Kasumi-1 (cell line): ENCODE data around the gene TULP4.

ENCODE experiments used
- DNase-seq, 2 experiments: peaks; one replicate each; lab custom pipeline; 2025; lab: John Stamatoyannopoulos, UW

The TULP4 gene

DNA sequence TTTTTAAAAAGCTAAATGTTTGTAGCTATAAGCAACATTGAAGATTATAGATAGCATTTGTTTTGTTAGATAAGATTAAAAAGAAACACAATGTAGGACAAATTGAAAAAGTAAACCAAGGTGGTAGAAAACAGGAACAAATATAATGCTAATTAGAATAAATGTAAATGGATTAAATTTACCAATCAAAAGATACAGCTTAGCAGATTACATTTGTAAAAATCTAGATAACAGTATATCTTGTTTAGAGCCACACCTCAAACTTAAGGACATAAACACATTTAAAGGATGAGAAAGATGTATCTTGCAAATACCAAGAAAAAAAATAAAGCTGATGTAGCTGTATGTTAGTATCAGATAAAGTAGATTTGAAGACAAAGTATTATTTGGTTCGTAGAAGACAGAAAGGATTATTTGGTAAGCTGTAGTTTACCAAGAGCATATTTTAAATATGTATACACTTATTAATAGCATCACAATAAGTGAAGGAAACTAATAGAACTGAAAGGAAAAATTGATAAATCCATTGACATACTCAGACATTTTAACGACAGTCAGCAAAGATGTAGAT, 107.2 kb downstream of the TULP4 start:
- DNase-seq = no peak

DNA sequence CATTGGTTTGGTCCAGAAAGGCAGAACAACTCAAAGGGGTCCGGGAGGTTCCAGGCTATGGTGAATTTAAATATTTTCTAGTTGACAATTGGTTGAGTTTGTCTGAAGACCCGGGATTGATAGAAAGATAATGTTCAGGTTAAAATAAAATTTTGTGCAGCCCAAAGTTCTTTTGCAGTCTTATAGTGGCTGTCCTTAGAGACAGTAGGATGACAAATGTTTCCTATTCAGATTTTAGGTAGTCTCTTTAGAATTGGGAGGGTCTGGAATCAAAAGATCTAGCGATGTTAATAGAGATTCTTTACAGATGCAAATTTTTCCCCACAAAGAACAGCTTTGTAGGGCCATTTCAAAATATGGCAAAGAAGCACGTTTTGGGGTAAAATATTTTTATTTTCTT, 109.1 kb downstream of the TULP4 start:
- DNase-seq = no peak

DNA sequence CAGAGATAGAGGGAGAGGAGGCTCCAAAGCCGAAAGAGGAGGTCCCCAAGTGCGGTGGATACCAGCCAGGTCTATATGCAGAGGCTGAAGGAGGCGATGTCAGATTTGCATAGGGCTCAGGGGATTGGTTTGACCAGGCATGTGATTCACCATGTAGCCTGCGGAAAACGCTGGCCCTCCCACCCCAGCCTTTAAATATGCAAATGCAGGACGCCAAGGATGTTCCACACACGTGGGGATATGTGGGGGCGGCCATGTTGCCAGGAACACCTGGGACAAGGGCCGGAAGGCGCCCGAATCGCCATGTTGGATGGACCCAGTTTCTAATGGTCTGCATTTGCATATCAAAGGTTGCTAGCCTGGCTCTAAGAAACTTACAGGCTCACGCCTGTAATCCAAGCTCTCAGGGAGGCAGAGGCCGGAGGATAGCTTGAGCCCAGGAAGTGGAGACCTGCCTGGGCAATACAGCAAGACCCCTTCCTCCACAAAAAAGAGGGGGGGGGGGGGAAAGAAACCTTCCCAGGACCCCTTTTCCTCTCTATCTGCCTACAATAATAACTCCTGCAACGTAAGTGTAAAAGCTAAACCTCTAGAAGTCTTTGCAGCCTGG, 110.5 kb downstream of the TULP4 start:
- no peak for DNase-seq

DNA sequence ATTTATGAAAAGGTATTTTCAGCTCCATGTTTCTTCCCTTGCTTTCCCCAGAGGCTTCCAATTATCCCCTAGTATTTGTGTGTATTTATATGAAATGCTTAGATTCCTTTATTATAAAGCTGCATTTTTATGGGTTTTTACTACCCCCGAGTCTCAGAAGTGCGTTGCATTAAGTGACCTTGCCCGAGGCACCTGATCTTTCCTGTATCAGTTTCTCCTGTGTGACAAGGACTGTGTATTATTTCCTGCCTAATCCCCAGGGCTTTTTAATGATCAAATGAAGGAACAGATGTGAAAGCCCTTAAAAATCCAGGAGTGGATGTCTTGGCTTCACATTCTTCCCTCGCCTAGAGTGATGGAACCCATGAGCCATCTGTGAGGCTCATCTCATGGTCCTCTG, 118.8 kb downstream of the TULP4 start:
- no peak for DNase-seq

DNA sequence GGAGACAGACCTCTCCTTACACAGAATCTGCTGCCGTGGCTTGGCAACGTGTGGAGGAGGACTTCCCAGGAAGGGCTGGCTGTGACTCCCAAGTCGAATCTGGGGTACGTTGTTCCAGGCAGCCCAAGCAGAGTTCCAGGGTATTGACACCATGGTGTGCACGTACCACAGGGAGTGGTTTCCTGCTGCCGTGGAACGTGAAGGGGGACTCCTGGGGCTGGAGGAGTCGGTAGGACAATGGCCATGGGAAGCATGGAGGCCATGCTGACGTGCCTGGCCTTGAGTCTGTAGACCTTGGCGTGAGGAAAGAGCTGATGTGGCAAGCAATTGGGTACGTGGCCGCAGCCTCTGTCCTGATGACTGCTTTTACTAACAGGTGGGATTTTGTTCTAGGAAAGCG, 119.3 kb downstream of the TULP4 start:
- DNase-seq = no peak

DNA sequence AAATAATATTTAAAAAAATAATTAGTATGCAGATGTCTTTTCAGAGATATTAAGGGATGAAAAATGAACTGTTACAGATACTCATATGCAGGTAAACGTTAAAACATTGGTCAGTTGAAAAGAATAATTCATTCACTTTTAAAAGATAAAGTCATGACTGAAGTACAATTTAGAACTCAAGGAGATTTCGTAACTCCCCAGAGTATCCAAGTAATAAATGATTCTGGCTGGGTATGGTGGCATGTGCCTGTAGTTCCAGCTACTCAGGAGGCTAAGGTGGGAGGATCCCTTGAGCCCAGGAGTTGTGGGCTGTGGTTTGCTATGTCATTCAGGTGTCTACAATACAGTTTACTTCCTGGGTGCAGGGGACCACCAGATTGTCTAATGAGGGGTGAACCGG, 125.3 kb downstream of the TULP4 start:
- DNase-seq = no peak

DNA sequence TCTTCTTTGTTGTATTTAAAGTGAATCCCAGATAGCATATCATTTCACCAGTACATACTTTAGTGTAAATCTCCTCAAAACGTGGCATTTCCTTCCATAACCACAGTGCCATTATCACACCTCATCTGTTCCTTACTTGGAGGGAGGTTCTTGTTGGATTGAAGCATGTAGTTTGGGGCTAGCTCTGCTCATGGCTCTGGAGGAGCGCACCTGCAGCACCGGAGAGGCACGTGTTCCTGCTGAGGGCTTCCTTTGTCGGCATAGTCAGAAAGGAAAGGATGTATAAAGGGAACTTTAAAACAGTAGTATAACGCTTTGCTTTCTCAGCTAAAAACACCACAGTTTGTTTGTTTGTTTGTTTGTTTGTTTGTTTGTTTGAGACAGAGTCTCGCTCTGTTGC, 126.0 kb downstream of the TULP4 start:
- no peak for DNase-seq

DNA sequence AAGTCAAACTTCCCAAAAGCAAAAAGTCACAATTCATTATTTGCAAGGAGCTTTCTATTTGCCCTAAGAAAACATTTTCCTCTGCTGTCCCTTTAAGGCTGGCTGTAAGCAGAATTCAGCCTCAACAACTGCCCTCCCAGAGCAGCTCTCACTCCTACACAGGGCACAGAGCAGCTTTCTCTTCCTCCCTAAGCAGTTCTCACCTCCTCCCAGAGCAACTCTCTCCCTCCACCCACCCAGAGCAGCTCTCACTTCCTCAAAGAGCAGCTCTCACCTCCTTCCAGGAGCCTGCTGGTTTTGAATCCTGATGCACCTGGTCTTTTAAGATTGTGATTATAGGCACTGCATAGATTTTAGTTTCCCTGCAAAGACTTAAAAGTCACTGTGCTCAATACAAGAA, 127.0 kb downstream of the TULP4 start:
- DNase-seq = peak; percentile 71 to 72

DNA sequence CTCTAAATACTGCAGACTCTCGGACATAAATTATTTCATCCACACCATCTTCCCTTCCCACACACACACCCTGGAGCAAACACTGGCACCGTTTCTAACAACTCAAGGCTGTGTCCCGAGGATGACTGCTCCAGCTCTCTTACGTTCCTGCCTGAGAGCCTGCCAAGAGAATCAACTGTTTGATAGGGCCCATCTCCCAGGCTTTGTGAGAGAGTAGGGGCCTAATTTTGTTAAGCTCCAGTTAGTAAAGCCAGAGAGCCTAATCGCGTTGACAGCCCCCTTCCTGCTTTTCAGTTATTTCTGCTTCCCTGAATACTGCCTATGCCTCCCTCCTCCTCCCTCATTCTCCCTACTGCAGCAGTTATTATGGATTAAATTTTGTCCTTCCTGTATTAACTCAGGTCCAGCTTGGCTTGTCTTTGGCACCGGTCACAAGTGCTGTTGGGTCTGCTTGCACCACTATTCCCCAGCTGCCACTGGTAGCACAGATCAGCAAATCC, 129.5 kb downstream of the TULP4 start:
- DNase-seq = no peak

DNA sequence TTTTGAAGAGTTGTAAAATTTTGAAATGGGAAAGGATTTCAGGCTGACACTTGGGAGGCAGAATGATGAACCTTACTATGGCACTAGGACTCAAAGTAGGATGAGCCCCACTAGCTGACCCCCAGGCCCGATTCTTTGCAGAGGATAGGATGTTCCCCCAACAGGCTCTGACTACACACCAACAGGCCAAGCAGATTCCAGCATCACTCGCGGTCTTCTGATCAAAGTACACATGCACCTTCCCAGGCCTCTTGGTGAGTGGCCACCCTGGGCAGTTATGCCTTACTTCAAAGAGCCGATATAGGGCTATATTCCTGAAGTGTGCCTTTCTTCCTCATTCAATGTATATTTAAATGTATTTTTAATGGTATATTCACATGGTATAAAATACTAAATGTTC, 130.0 kb downstream of the TULP4 start:
- DNase-seq = no peak

DNA sequence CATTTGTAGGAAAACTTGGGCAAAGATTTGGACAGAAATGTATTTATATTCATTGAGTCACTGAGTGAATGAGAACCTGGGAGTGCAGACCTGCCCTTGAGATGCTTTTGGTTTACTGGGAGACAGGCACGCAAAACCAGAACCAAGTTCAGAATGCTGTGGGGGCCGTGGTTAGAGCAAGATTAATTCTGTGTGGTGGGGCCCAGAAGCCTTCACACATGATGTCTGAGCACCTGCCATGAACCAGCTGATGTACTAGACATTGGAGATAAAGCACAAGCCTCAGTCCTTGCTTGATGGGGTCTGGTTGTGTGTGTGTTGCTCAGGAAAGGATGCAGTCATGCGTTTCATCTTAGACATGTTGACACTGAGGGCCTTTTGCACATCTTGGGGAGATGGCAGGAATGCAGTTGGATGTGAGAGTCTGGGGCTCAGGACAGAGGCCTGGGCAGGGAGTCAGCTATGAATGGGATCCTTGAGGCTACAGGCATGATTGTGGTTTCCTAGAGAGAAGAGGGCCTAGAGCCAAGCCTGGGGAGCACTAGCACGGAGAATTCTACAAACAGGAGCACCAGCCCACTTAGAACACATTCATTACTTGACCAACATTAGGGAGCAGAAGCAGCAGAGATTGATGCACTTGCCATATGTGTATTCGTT, 133.3 kb downstream of the TULP4 start:
- DNase-seq = no peak

DNA sequence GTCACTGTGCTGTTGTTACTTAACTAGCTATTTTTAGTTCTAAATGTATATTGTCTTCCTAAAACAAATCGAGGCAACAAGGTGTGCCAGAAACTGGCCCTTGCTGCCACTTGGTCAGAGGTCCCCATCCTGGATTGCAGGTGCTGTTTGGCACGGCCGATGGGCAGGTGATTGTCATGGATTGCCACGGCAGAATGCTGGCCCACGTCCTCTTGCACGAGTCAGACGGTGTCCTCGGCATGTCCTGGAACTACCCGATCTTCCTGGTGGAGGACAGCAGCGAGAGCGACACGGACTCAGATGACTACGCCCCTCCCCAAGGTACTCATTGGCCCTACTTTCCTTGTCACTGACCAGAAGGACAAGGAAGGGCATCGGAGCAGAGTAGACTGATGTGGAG, 136.6 kb downstream of the TULP4 start:
- DNase-seq = no peak

DNA sequence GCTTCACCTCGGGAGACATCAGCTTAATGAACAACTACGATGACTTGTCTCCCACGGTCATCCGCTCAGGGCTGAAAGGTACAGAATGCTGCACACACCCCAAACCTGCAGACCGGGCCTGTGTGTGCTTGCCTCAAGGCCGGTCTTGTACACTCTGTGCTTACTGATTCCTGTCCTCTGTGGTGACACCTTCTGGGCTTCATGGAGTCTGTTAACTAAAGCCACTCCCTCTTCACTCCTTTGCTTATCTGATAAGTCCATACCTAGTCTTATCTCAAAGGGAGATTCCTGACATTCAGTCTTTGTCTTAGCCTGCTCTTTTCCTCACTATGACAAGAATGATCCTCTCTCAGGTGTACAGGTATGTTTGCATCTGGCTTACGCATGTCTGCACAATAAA, 139.9 kb downstream of the TULP4 start:
- no peak for DNase-seq

DNA sequence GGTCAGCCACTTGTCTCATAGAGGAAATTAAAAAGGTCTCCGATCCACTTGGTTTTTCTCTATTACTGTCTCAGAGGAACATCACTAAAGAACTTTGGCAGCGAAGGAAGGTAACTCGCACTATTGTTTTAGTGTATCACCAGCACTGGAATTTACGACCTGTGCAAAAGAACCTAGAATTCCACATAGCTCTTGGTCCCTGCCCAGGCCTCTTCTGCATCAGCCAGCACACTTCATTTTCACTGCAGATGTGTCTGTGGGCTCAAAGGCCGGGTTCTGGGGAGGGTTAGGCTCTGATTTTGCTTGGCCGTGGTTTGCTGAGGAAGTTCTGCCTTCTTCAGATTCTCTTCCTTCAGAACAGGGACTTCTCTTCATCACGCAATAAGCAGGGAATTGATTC, 144.9 kb downstream of the TULP4 start:
- DNase-seq = no peak

DNA sequence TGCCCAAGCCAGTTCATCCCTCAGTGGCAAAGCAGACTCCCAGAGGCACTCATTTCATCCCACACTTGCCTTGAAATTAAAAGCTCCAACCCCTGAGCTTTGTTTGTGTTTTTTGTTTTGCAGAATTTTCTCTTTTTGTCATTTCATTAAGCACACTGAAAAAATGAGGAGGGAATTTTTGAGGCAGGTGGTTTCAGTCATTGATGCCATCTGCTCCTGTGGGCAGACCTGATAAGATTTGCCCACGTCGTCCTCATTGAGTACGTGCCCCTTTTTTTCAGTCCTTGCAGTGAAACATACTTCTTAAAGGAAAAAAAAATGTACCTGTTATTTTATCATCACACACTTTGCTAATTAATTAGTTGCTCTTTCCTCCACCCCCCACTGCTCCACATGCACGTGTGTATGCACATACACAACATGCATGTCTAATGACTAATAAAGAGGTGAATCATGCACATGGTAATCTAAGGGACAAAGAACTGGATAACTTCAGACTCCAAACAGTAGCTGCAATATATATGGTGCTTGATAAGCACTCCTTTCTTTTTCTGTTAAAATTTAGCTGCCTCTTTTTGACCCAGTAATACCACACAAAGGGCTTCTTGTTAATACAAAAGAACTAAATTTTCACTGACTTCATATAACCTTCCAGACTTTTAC, 145.5 kb downstream of the TULP4 start:
- no peak for DNase-seq

DNA sequence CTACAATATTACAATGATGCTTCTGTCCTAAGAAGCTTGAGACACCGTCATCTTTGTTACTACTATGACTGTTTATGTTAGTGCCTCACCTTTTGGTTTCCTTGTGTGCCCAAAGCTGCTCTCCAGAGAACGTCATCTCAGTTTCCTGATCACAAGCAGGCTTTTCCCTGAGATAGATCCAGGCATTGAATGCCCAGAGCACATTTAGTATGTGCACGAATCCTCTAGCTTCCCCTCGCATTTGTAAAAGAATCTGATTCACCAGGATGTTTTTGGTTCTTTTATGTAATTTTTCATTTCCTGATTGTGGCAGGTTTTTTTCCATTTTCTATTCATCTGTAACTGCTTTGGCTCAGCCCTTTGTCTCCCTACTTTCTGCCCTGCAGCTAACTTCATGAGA, 147.5 kb downstream of the TULP4 start:
- DNase-seq = no peak

DNA sequence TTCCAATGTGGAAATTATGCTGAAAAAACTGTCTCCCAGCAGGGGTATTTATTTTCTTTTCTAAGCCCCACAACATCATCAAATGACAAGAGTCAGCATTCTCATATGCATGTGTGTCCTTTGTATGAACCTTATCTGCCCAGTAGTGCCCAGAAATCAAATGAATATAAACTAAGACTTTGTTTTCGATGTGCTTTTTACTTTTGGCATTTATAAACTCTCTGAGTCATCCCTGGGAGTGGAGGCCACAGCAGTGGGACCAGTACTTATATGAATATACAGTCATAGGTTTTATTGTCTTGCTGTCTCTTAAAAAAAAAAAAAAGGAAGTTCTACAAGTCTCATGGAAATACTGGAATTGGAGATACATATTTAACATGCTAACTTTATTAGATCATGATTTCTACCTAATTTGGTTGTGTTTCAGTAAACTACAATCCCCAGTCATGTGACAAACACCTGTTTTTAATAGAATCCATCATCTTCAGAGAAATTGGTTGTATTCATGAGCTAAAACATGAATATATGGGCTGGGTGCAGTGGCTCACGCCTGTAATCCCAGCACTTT, 148.4 kb downstream of the TULP4 start:
- DNase-seq = no peak

DNA sequence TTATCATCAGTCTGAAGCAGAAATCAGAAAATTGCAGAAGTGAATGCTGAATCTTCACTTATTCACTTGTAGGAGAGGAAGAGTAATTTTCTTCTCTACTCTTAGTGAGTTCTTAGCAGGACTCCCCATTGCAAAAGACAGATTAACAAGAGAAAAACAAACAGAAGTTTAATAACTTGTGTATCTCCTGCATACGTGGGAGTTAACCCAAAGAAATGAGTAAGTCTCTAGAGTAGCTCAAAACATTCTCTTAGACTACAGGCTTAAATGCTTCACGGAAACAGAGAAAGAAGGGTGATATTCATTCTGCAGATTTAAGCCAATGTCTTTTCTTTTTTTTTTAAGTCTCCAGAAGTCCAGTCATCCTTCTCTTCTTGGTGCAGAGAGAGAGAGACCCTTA, 149.7 kb downstream of the TULP4 start:
- no peak for DNase-seq

DNA sequence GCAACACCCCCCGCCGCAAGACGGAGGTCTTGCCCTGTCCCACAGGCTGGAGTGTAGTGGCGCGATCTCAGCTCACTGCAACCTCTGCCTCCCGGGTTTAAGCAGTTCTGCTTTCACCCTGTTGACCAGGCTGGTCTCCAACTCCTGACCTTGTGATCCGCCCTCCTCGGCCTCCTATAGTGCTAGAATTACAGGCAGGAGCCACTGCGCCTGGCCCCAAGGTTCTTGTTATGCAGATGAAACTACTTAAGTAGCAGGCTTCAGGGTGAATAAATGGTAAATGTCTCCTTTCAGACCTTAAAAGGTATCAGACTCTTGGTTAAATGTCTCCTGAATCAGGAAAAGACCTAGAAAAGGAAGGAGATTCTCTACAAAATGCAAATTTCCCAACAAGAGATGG, 152.2 kb downstream of the TULP4 start:
- DNase-seq = no peak

DNA sequence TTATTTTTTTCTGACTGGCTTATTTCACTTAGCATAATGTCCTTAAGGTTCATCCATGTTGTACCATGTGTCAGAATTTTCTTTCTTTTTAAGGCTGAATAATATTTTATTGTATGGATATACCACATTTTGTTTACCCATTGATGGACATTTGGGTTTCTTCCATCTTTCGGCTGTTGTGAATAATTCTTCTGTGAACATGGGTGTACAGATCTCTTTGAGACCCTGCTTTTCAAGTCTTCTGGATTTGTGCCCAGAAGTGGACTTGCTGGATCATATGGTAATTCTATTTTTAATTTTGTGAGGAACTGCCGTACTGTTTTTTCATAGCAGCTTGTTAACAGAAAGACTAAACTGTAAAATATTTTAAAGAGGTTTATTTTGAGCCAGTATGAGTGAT, 153.0 kb downstream of the TULP4 start:
- DNase-seq = no peak

DNA sequence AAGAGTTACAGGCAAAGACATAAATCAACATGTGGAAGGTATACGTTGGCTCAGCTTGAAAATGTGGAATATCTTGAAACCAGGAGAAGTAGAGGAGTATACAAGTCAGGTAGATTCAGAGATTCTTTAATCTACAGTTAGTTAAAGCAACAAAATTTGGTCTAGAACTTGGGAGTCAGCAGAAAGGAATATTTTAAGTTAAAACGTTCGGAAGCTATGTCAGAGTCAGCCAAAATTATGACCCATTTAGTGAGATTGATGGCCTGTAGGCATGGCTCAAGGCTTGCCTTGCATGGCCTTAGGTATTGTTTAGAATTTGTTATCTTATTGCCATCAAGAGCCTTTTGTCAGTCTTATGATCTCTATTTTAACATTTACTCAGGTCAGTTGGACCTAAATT, 153.5 kb downstream of the TULP4 start:
- no peak for DNase-seq

DNA sequence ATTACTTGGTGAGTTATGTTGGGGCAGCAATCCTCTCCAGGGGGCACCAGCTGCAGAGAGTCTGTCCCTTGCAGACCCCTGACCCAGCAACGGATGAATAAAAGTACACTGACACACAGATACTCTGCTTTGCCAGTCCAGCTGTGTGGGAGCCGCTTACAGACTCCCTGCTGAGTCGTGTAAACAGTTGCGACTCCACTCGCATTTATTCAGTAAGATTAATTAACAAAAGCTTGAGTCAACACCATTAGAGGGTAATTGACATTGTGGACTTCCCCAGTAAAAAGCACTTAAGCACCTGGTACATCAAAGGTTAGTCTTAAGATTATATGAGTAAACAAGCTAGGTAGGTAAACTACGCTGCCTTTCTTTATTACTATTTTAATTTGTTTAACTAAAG, 155.7 kb downstream of the TULP4 start:
- DNase-seq = no peak

DNA sequence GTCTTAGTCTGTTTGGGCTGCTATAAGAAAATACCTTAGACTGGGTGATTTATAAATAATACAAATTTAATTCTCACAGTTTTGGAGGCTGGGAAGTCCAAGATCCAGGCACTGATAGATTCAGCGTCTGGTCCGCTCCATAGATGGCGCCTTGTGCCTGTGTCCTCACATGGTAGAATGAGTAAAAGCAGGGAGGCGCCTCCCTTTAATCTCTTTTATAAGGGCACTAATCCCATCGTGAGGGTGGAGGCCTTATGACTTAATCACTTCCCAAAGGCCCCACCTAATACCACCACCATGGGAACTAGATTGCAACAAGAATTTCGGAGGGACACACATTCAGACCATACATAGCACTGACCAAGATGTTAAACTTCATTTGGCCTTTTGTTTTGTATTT, 156.4 kb downstream of the TULP4 start:
- DNase-seq = no peak
